Fibroblast of lung (primary cell): ENCODE measurements around the gene PTS.

ENCODE experiments used
- CTCF ChIP-seq, 2 donors: IDR thresholded peaks in 1 of 2; conservative IDR thresholded peaks in 1 of 2; 1 replicate in 1 of 2; 2 replicates in 1 of 2; pipeline ENCODE4 v1.5.1; 2011 to 2012; ENCODE audit warnings: low read length in 2 of 2, control low read depth in 1 of 2, inconsistent platforms in 1 of 2, low read depth in 1 of 2, mild to moderate bottlenecking in 1 of 2
- EZH2 ChIP-seq: IDR thresholded peaks from 2 replicates; pipeline ENCODE4 v1.5.1; 2012; ENCODE audit warnings: low read length, control low read depth, mild to moderate bottlenecking; ENCODE audit errors: missing control alignments

GRCh38 chr11:112267188-112267591, 41.0 kb downstream of the PTS start:
- TF ChIP-seq CTCF (conservative IDR thresholded peaks at IDR 0.05 in 1 of 2, IDR thresholded peaks at IDR 0.05 in 1 of 2; ENCODE audit: low read depth in 1 of 2, low read length in 2 of 2) = no peak
- no peak for TF ChIP-seq EZH2
